Erythroblast (primary cell): ENCODE data around the gene HINT2.

ENCODE experiments used
- GATA1 ChIP-seq: IDR thresholded peaks from 2 replicates; pipeline ENCODE4 v1.6.1; 2011; ENCODE audit warnings: low read depth, mild to moderate bottlenecking, control low read depth, low read length, moderate library complexity
- POLR2A ChIP-seq: IDR thresholded peaks from 2 replicates; pipeline ENCODE4 v1.6.1; 2011; ENCODE audit warnings: mild to moderate bottlenecking, low read length

DNA sequence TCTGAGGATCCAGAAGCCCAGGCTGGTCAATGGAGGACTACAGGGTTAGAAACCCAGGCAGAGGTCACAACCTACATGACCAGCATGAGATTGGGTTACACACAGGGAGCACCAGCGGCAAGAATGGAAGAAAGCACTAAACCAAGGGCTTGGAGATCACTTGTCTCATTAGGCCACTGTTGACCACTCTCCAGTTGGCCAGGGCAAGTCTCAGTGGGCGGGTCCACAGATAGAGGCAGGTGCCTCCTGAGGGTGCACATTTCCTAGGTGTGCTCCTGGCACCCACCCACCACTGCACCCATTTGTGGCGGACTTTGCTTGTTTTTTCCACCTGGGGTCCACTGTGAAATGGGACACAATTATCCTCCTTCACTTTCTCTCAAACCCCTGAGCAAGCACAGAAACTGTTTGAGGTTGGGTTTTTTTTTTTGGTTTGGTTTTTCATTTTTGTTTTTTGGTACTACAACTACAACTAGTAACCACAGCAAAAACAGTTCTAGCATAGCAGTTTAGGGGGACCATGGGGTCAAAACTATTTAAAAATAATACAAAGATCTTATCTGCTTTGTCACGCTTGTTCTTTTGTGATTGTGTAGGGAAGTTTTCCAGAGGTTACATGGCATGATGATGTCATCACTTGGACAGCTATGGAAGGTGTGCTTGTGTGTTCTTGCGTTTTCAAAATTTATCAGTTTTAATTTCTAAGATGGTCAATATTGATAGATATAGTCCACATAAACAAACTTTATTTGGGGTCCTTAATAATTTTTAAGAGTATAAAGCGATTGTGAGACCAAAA lies 17.3 kb downstream of the HINT2 start:
- TF ChIP-seq POLR2A (no peak), GATA1 (no peak)
